HEK293T (cell line): ENCODE measurements around the gene ASTN2.

Source experiments
- CTCF ChIA-PET: fragments of 350-600 bp; formaldehyde crosslinking; extraction: SDS; loops from one replicate; lab custom pipeline; 2021; ENCODE audit warnings: antibody characterized with exemption, inconsistent platforms; lab: Yijun Ruan, JAX
- POLR2A ChIA-PET: fragments of 350-600 bp; formaldehyde crosslinking; extraction: SDS; loops from one replicate; lab custom pipeline; 2020; ENCODE audit warnings: antibody characterized with exemption, inconsistent platforms; lab: Yijun Ruan, JAX
- DNase-seq: peaks from one replicate; pipeline ENCODE4 v3.0.0; 2012; ENCODE audit warnings: mixed read lengths; ENCODE audit errors: extremely low spot score
- ARNT ChIP-seq: fragments of 450-650 bp; IDR thresholded peaks from 2 replicates; pipeline ENCODE4 v1.6.1; 2017; ENCODE audit warnings: mild to moderate bottlenecking
- BHLHE40 ChIP-seq: fragments of 450-650 bp; IDR thresholded peaks from 2 replicates; pipeline ENCODE4 v1.6.1; 2016; ENCODE audit warnings: mild to moderate bottlenecking, moderate library complexity, borderline replicate concordance
- CTBP1 ChIP-seq: fragments of 450-650 bp; IDR thresholded peaks from 2 replicates; pipeline ENCODE4 v1.6.1; 2016; ENCODE audit warnings: borderline replicate concordance
- ELF4 ChIP-seq: fragments of 450-650 bp; IDR thresholded peaks from 2 replicates; pipeline ENCODE4 v1.6.1; 2017; ENCODE audit warnings: antibody characterized with exemption
- FOXA1 ChIP-seq: fragments of 450-650 bp; IDR thresholded peaks from 2 replicates; pipeline ENCODE4 v1.6.1; 2016; ENCODE audit warnings: mild to moderate bottlenecking
- FOXK2 ChIP-seq: fragments of 450-650 bp; IDR thresholded peaks from 2 replicates; pipeline ENCODE4 v1.6.1; 2016; ENCODE audit warnings: mild to moderate bottlenecking
- FOXM1 ChIP-seq: fragments of 450-650 bp; IDR thresholded peaks from 2 replicates; pipeline ENCODE4 v1.6.1; 2017; ENCODE audit warnings: mild to moderate bottlenecking, borderline replicate concordance
- HDGF ChIP-seq: fragments of 450-650 bp; IDR thresholded peaks from 2 replicates; pipeline ENCODE4 v1.6.1; 2017; ENCODE audit warnings: antibody characterized with exemption, borderline replicate concordance
- L3MBTL2 ChIP-seq: fragments of 450-650 bp; conservative IDR thresholded peaks from 2 replicates; pipeline ENCODE4 v1.6.1; 2016; ENCODE audit warnings: mild to moderate bottlenecking
- LEF1 ChIP-seq: fragments of 450-650 bp; IDR thresholded peaks from 2 replicates; pipeline ENCODE4 v1.6.1; 2017; ENCODE audit warnings: mild to moderate bottlenecking, borderline replicate concordance
- NFRKB ChIP-seq: fragments of 450-650 bp; IDR thresholded peaks from 2 replicates; pipeline ENCODE4 v1.6.1; 2016; ENCODE audit warnings: mild to moderate bottlenecking, moderate library complexity
- SP1 ChIP-seq: fragments of 450-650 bp; IDR thresholded peaks from 2 replicates; pipeline ENCODE4 v1.6.1; 2017
- SUZ12 ChIP-seq: fragments of 450-650 bp; IDR thresholded peaks from 2 replicates; pipeline ENCODE4 v1.6.1; 2016; ENCODE audit warnings: mild to moderate bottlenecking
- TARDBP ChIP-seq: fragments of 450-650 bp; IDR thresholded peaks from 2 replicates; pipeline ENCODE4 v1.6.1; 2016
- ZNF384 ChIP-seq: fragments of 450-650 bp; IDR thresholded peaks from 2 replicates; pipeline ENCODE4 v1.6.1; 2016
- TF ChIP-seq, protein P1 (sequence below): fragments of 450-650 bp; IDR thresholded peaks from 2 replicates; pipeline ENCODE4 v1.6.1; 2016

The ASTN2 gene

DNA sequence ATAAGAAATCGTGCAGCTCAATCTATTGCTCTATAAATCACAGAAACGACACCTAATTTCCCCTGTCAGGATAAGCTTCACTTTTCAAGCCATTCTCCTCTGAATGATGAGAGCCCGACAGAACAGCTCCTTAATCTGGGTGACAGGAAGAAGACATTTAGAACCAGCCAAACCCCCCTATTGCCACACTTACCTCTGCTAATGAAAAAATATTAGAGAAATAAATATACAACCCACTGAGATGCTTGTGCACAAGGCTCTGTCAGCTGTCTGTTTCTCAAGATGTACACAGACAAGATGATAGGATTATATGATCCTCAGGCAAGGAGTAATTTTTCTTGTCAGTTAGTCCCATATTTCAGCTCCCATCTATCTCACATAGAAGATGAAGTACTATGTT is 785.2 kb downstream of the ASTN2 start:
- ChIA-PET POLR2A (no interaction called here), CTCF (no interaction called here)
- DNase-seq: no peak
- no peak for TF ChIP-seq CTBP1
- no peak for TF ChIP-seq HDGF
- no peak for TF ChIP-seq FOXK2
- no peak for TF ChIP-seq FOXM1
- TF ChIP-seq BHLHE40: no peak
- TF ChIP-seq ELF4: no peak
- TF ChIP-seq TARDBP: no peak
- no peak for TF ChIP-seq LEF1
- TF ChIP-seq SUZ12: no peak
- TF ChIP-seq L3MBTL2: no peak
- TF ChIP-seq, protein P1, sequence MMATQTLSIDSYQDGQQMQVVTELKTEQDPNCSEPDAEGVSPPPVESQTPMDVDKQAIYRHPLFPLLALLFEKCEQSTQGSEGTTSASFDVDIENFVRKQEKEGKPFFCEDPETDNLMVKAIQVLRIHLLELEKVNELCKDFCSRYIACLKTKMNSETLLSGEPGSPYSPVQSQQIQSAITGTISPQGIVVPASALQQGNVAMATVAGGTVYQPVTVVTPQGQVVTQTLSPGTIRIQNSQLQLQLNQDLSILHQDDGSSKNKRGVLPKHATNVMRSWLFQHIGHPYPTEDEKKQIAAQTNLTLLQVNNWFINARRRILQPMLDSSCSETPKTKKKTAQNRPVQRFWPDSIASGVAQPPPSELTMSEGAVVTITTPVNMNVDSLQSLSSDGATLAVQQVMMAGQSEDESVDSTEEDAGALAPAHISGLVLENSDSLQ: no peak
- no peak for TF ChIP-seq ZNF384
- no peak for TF ChIP-seq FOXA1
- TF ChIP-seq NFRKB: no peak
- TF ChIP-seq ARNT: no peak
- TF ChIP-seq SP1: no peak

DNA sequence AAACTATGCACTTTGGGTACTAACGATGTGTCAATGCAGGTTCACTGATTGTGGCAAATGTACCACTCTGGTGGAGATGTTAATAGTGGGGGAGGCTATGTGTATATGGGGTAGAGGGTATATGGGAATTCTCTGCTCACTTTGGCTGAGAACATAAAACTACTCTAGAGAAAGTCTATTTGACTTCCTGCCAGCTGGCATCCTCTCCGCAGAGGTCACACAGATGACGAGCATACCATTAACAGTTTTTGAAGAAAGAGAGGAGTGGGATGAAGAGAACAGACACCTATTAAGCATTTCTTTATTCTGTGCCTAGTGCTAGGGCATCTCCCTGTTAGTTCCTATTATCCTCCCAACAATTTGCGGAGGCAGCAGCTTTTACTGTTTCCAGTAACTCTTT is 786.1 kb downstream of the ASTN2 start:
- TF ChIP-seq BHLHE40 (no peak), FOXM1 (no peak)
- ChIA-PET CTCF (no interaction called here), POLR2A (no interaction called here)
- no peak for DNase-seq

DNA sequence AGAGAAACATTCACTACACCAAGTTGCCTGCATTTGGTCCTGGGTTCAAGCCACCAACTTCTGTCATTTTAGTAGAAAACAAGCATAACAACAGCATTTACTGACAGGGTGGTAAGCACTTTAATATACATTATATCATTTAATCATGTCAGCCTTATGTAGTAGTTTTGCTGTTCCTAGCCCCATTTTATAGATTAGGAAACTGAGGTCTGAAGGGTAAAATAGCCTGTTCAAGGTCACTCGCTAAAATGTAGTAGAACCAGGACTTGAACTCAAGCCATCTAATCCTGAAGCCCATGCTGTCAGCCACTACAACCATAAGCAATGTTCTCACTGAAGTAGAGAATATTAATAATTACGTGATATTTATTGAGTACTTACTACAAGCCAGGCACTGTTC is 787.4 kb downstream of the ASTN2 start:
- DNase-seq: no peak
- no peak for TF ChIP-seq SP1
- TF ChIP-seq CTBP1: no peak
- no peak for TF ChIP-seq ELF4
- no peak for TF ChIP-seq BHLHE40
- TF ChIP-seq FOXM1: no peak
- TF ChIP-seq HDGF: no peak
- ChIA-PET CTCF (no interaction called here), POLR2A (no interaction called here)

GRCh38 chr9:116626762-116627161 is 788.1 kb downstream of the ASTN2 start:
- ChIA-PET CTCF (no interaction called here), POLR2A (no interaction called here)
- no peak for DNase-seq
- TF ChIP-seq, protein P1: no peak
- TF ChIP-seq FOXK2 (no peak), TARDBP (no peak), ZNF384 (no peak), ELF4 (no peak), SUZ12 (no peak), FOXA1 (no peak), FOXM1 (no peak), L3MBTL2 (no peak)

GRCh38 chr9:116623715-116624114 is 791.1 kb downstream of the ASTN2 start:
- CTCF ChIA-PET: no interaction called here

DNA sequence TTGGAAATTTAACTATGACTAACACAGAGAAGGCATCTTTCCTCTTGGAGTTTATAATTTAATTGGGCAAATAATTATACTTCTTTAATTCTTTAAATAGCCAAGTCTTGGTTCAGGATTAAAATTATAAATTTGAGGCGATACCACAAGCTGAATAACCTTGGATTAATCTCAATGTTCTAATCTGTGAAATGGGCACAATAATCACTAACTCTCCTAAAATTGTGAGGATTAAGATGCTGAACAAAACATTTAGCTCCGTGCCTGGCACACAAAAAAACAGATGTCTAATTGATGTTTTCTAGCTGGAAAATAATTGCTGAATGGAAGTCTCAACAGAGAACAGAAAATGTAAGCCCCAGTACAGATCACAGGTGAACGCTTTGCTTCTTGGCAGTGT is 797.5 kb downstream of the ASTN2 start:
- ChIA-PET CTCF (no interaction called here), POLR2A (no interaction called here)
- TF ChIP-seq CTBP1: no peak
- no peak for DNase-seq

More at GRCh38 chr9:116623715-116624114, 791.1 kb downstream of the ASTN2 start:
- POLR2A ChIA-PET: no interaction called here
- TF ChIP-seq ZNF384: no peak
- DNase-seq: no peak

- no peak for DNase-seq
- CTCF ChIA-PET: no interaction called here
- TF ChIP-seq, protein P1: no peak
- TF ChIP-seq BHLHE40: no peak
- TF ChIP-seq FOXA1: no peak
- no peak for TF ChIP-seq FOXM1
- no peak for TF ChIP-seq HDGF
- TF ChIP-seq CTBP1: no peak
- no peak for TF ChIP-seq NFRKB
- no peak for TF ChIP-seq ZNF384
- no peak for TF ChIP-seq ARNT
- TF ChIP-seq SUZ12: no peak
- no peak for TF ChIP-seq SP1
- TF ChIP-seq ELF4: no peak
- no peak for TF ChIP-seq LEF1
- no peak for TF ChIP-seq TARDBP
- TF ChIP-seq FOXK2: no peak
- no peak for TF ChIP-seq L3MBTL2
- POLR2A ChIA-PET: no interaction called here
Observed at GRCh38 chr9:116616304-116616914, 798.4 kb downstream of the ASTN2 start.
